Keratinocyte (primary cell): ENCODE data around the gene ADCY5.

Source experiments
- EZH2 ChIP-seq: IDR thresholded peaks from one replicate; pipeline ENCODE4 v1.6.1; 2012; ENCODE audit warnings: inconsistent platforms, mild to moderate bottlenecking, low read length, moderate library complexity
- TF ChIP-seq, protein P1 (sequence below), 3 experiments: IDR thresholded peaks in 1 of 3; conservative IDR thresholded peaks in 1 of 3; optimal IDR thresholded peaks in 1 of 3; 2 replicates in 2 of 3; 3 replicates in 1 of 3; pipeline versions ENCODE3 to v1.5.1; 2011; ENCODE audit warnings: low read length in 3 of 3, mild to moderate bottlenecking in 3 of 3, moderate library complexity in 2 of 3, control low read depth in 1 of 3, inconsistent platforms in 1 of 3; ENCODE audit not compliant: insufficient read depth in 2 of 3; ENCODE audit errors: extremely low read depth in 1 of 3

DNA sequence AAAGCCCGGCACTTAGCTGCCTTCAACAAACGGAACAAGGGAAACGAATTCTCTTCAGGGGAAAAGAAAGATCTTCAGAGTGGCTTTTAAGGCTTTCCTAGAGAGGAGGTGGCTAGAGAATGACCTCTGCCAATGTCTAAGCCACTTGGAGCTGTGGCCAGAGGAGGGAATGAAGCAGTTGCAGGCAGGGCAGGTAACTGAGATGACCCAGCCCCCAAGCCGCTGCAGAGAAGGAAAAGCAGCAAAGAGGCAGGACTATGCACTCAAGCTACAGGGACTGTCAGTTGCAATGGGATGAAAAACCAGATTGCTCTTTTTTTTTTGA is 133.7 kb downstream of the ADCY5 start:
- TF ChIP-seq, protein P1, sequence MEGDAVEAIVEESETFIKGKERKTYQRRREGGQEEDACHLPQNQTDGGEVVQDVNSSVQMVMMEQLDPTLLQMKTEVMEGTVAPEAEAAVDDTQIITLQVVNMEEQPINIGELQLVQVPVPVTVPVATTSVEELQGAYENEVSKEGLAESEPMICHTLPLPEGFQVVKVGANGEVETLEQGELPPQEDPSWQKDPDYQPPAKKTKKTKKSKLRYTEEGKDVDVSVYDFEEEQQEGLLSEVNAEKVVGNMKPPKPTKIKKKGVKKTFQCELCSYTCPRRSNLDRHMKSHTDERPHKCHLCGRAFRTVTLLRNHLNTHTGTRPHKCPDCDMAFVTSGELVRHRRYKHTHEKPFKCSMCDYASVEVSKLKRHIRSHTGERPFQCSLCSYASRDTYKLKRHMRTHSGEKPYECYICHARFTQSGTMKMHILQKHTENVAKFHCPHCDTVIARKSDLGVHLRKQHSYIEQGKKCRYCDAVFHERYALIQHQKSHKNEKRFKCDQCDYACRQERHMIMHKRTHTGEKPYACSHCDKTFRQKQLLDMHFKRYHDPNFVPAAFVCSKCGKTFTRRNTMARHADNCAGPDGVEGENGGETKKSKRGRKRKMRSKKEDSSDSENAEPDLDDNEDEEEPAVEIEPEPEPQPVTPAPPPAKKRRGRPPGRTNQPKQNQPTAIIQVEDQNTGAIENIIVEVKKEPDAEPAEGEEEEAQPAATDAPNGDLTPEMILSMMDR (optimal IDR thresholded peaks at IDR 0.05 in 1 of 3, IDR thresholded peaks at IDR 0.05 in 1 of 3, conservative IDR thresholded peaks at IDR 0.05 in 1 of 3; ENCODE audit: extremely low read depth in 1 of 3, insufficient read depth in 2 of 3, low read length in 3 of 3), result no peak
- no peak for TF ChIP-seq EZH2
